MCF 10A (cell line): ENCODE data around the gene SERPINA10. TPM values are rescaled to one million over a fixed set of nuclear protein-coding genes. Genes with fewer than 3 reads are reported as not detected.
"Not testable (repeated sequence)": the region's sequence is repeated elsewhere in the genome, so short reads cannot be mapped to it uniquely, and the experiment has no call there.

Experiments
- BruUV-seq: library from RNA; stranded (reverse); fragments of 400-500 nt; replicated peaks from 2 replicates; lab custom pipeline; 2021; lab: Mats Ljungman, UMichigan
- CTCF ChIA-PET: fragments of 300-600 bp; sonication (Branson Sonifier 250); formaldehyde crosslinking; extraction: SDS; loops from one replicate; lab custom pipeline; 2021; ENCODE audit warnings: antibody characterized with exemption, inconsistent platforms; lab: Yijun Ruan, JAX
- POLR2A ChIA-PET: fragments of 300-600, 350-650 bp; sonication (Branson Sonifier 250); formaldehyde crosslinking; extraction: SDS; loops from one replicate; lab custom pipeline; 2020; ENCODE audit warnings: antibody characterized with exemption, inconsistent platforms; lab: Yijun Ruan, JAX
- DNase-seq: peaks from one replicate; pipeline ENCODE4 v3.0.0-alpha.2; 2018; ENCODE audit not compliant: unreplicated experiment
- H3K27ac Mint-ChIP-seq: one replicate; pipeline ENCODE4 v1.8.0; 2022; ENCODE audit warnings: mild to moderate bottlenecking, low read depth, mixed read lengths; ENCODE audit not compliant: unreplicated experiment
- H3K27me3 Mint-ChIP-seq: one replicate; pipeline ENCODE4 v1.8.0; 2022; ENCODE audit warnings: mixed read lengths; ENCODE audit not compliant: insufficient read depth, unreplicated experiment
- H3K36me3 Mint-ChIP-seq: one replicate; pipeline ENCODE4 v1.8.0; 2022; ENCODE audit warnings: mild to moderate bottlenecking, moderate library complexity, mixed read lengths; ENCODE audit not compliant: insufficient read depth, unreplicated experiment
- H3K4me1 Mint-ChIP-seq: one replicate; pipeline ENCODE4 v1.8.0; 2022; ENCODE audit warnings: mixed read lengths; ENCODE audit not compliant: insufficient read depth, unreplicated experiment
- H3K4me3 Mint-ChIP-seq: one replicate; pipeline ENCODE4 v1.8.0; 2022; ENCODE audit warnings: mild to moderate bottlenecking, moderate library complexity, mixed read lengths; ENCODE audit not compliant: unreplicated experiment
- H3K9me3 Mint-ChIP-seq: one replicate; pipeline ENCODE4 v1.8.0; 2022; ENCODE audit warnings: mixed read lengths; ENCODE audit not compliant: unreplicated experiment
- CTCF ChIP-seq: fragments of 200-600 bp; IDR thresholded peaks from one replicate; pipeline ENCODE4 v1.8.0; 2022; ENCODE audit warnings: antibody characterized with exemption, mild to moderate bottlenecking; ENCODE audit not compliant: unreplicated experiment
- intact Hi-C: fragments of 100-400 bp; cut with micrococcal nuclease; formaldehyde crosslinking; loops from 2 replicates; pipeline ENCODE4 v1.14.1; 2022
- total RNA-seq: library from RNA; stranded (reverse); gene quantifications from 2 replicates; pipeline ENCODE4 v1.2.3, GENCODE V29; 2022

Gene SERPINA10
- total RNA-seq, 1 experiment from 2014 or later, result not detected

GRCh38 chr14:94284221-94284620, 8.8 kb downstream of the SERPINA10 start:
- intact Hi-C loops, result no loop called here
- no peaks in the 10 kb centered on the region for H3K4me1 Mint-ChIP-seq
- H3K9me3 Mint-ChIP-seq, result no peaks in the 10 kb centered on the region
- no peak for TF ChIP-seq CTCF
- H3K27ac Mint-ChIP-seq, result no peak overlapping the region
- ChIA-PET CTCF (no interaction called here), POLR2A (no interaction called here)
- BruUV-seq, result no TSS peak
- no peaks in the 10 kb centered on the region for H3K36me3 Mint-ChIP-seq
- H3K27me3 Mint-ChIP-seq, result no peaks in the 10 kb centered on the region
- H3K4me3 Mint-ChIP-seq, result no peak overlapping the region
- no peak for DNase-seq

GRCh38 chr14:94282991-94283723, 9.9 kb downstream of the SERPINA10 start:
- H3K4me1 Mint-ChIP-seq, result no peaks in the 10 kb centered on the region
- intact Hi-C loops, result no loop called here
- H3K27me3 Mint-ChIP-seq, result no peaks in the 10 kb centered on the region
- no peaks in the 10 kb centered on the region for H3K9me3 Mint-ChIP-seq
- TF ChIP-seq CTCF, result no peak
- no peak for DNase-seq
- H3K4me3 Mint-ChIP-seq, result no peak overlapping the region
- ChIA-PET POLR2A (no interaction called here), CTCF (interaction anchor here (0.7 kb wide), 1 partner anchor 377 kb away, joined by 3 read pairs; no protein-coding TSS in a partner anchor)
- no peak overlapping the region for H3K27ac Mint-ChIP-seq
- no TSS peak for BruUV-seq
- no peaks in the 10 kb centered on the region for H3K36me3 Mint-ChIP-seq

GRCh38 chr14:94278731-94279130, 14.3 kb downstream of the SERPINA10 start:
- CTCF ChIA-PET, result interaction anchor here (1.1 kb wide), 1 partner anchor 11 kb away, joined by 3 read pairs; no protein-coding TSS in a partner anchor
- DNase-seq, result no peak
- H3K27me3 Mint-ChIP-seq, result no peaks in the 10 kb centered on the region
- H3K4me1 Mint-ChIP-seq, result no peaks in the 10 kb centered on the region
- BruUV-seq, result no TSS peak
- no peak for TF ChIP-seq CTCF
- no peak overlapping the region for H3K27ac Mint-ChIP-seq
- no peak overlapping the region for H3K4me3 Mint-ChIP-seq
- POLR2A ChIA-PET, result interaction anchor here (1.3 kb wide), 1 partner anchor 8 kb away, joined by 3 read pairs; no protein-coding TSS in a partner anchor
- no peaks in the 10 kb centered on the region for H3K9me3 Mint-ChIP-seq
- intact Hi-C loops, result no loop called here
- H3K36me3 Mint-ChIP-seq, result peaks cover 7% of the 10 kb centered on the region

- H3K9me3 Mint-ChIP-seq, intact Hi-C loops, DNase-seq, POLR2A ChIA-PET, BruUV-seq, H3K27me3 Mint-ChIP-seq, H3K4me3 Mint-ChIP-seq, H3K36me3 Mint-ChIP-seq, H3K4me1 Mint-ChIP-seq, H3K27ac Mint-ChIP-seq: not testable (repeated sequence)
- CTCF ChIA-PET, result interaction anchor here (1.1 kb wide), 1 partner anchor 140 kb away, joined by 5 read pairs; no protein-coding TSS in a partner anchor
Measured at GRCh38 chr14:94276898-94277561, 16.0 kb downstream of the SERPINA10 start.
